GM23338 (cell line): Measurements from ENCODE around the gene TENT4A. TPM values are rescaled to one million over a fixed set of nuclear protein-coding genes. Genes with fewer than 3 reads are reported as not detected.
A peak's percentile ranks its signal among the peaks of the same experiment; 100 is the strongest.

Experiments used
- ATAC-seq: fragments of 200-7000 bp; cut with Tn5 transposase; 3 replicates; pipeline ENCODE4 v1.9.1; 2020
- DNase-seq: peaks from one replicate; pipeline ENCODE4 v3.0.0-alpha.2; 2015; ENCODE audit warnings: low spot score
- H2AFZ ChIP-seq: fragments of 200-600 bp; sonication (generic); 2 replicates; pipeline ENCODE4 v1.8.0; 2016; ENCODE audit warnings: antibody characterized with exemption, mild to moderate bottlenecking, moderate library complexity
- H3F3A ChIP-seq: fragments of 200-600 bp; sonication (generic); replicated peaks from 2 replicates; pipeline ENCODE4 v1.8.0; 2017; ENCODE audit warnings: antibody characterized with exemption, mixed run types, low read depth
- H3K27ac ChIP-seq: fragments of 200-600 bp; sonication (generic); 2 replicates; pipeline ENCODE4 v1.6.1; 2016; ENCODE audit warnings: low read depth
- H3K27me3 ChIP-seq: fragments of 200-600 bp; sonication (generic); 2 replicates; pipeline ENCODE4 v1.8.0; 2016; ENCODE audit warnings: mild to moderate bottlenecking, mixed run types, moderate library complexity; ENCODE audit not compliant: insufficient read depth
- H3K36me3 ChIP-seq: fragments of 200-600 bp; sonication (generic); 2 replicates; pipeline ENCODE4 v1.8.0; 2016; ENCODE audit warnings: mild to moderate bottlenecking; ENCODE audit not compliant: insufficient read depth
- H3K4me1 ChIP-seq: fragments of 200-600 bp; sonication (generic); 2 replicates; pipeline ENCODE4 v1.8.0; 2016; ENCODE audit warnings: mild to moderate bottlenecking, moderate library complexity; ENCODE audit not compliant: insufficient read depth
- H3K4me2 ChIP-seq: fragments of 200-600 bp; sonication (generic); 2 replicates; pipeline ENCODE4 v1.7.1; 2017; ENCODE audit warnings: mixed run types
- H3K4me3 ChIP-seq: fragments of 200-600 bp; sonication (generic); 2 replicates; pipeline ENCODE4 v1.6.1; 2016; ENCODE audit warnings: mixed run types
- H3K79me2 ChIP-seq: fragments of 200-600 bp; sonication (generic); replicated peaks from 2 replicates; pipeline ENCODE4 v1.8.0; 2017; ENCODE audit warnings: mild to moderate bottlenecking; ENCODE audit not compliant: insufficient read depth
- H3K9me2 ChIP-seq: fragments of 200-600 bp; sonication (generic); 2 replicates; pipeline ENCODE4 v1.8.0; 2017; ENCODE audit not compliant: insufficient read depth
- H4K20me1 ChIP-seq: fragments of 200-600 bp; sonication (generic); replicated peaks from 2 replicates; pipeline ENCODE4 v1.8.0; 2017; ENCODE audit warnings: mild to moderate bottlenecking; ENCODE audit not compliant: insufficient read depth
- H3K27ac Mint-ChIP-seq: 2 replicates; pipeline ENCODE4 v1.8.0; 2020; ENCODE audit warnings: inconsistent platforms, mild to moderate bottlenecking, moderate library complexity, mixed read lengths
- H3K27me3 Mint-ChIP-seq: 3 replicates; pipeline ENCODE4 v1.8.0; 2022; ENCODE audit warnings: low read depth, mild to moderate bottlenecking, moderate library complexity, mixed read lengths, inconsistent platforms; ENCODE audit not compliant: insufficient read depth, poor library complexity
- H3K36me3 Mint-ChIP-seq: 3 replicates; pipeline ENCODE4 v1.8.0; 2021; ENCODE audit warnings: low read depth, mild to moderate bottlenecking, inconsistent platforms, moderate library complexity, mixed read lengths
- H3K4me1 Mint-ChIP-seq: 3 replicates; pipeline ENCODE4 v1.8.0; 2020; ENCODE audit warnings: mild to moderate bottlenecking, inconsistent platforms, mixed read lengths
- H3K4me3 Mint-ChIP-seq: 3 replicates; pipeline ENCODE4 v1.8.0; 2021; ENCODE audit warnings: moderate library complexity, mild to moderate bottlenecking, inconsistent platforms, mixed read lengths
- H3K9me3 Mint-ChIP-seq: 3 replicates; pipeline ENCODE4 v1.8.0; 2020; ENCODE audit warnings: moderate library complexity, mild to moderate bottlenecking, inconsistent platforms, mixed read lengths
- CTCF ChIP-seq, 2 experiments: fragments of 200-600 bp in 1 of 2; sonication (generic) in 1 of 2; conservative IDR thresholded peaks; 2 replicates each; pipeline versions ENCODE4 v1.5.1 to v1.6.1; 2016 to 2017; ENCODE audit warnings: antibody characterized with exemption in 2 of 2, low read depth in 2 of 2, mild to moderate bottlenecking in 2 of 2, moderate library complexity in 1 of 2
- EZH2 ChIP-seq: fragments of 200-600 bp; sonication (generic); IDR thresholded peaks from one replicate; pipeline ENCODE4 v1.8.0; 2017; ENCODE audit warnings: antibody characterized with exemption, mild to moderate bottlenecking, low read depth; ENCODE audit not compliant: unreplicated experiment
- EZH2phosphoT487 ChIP-seq: fragments of 200-600 bp; sonication (generic); IDR thresholded peaks from one replicate; pipeline ENCODE4 v1.8.1; 2018; ENCODE audit warnings: antibody characterized with exemption; ENCODE audit not compliant: unreplicated experiment
- NANOG ChIP-seq: IDR thresholded peaks from 2 replicates; pipeline ENCODE4 v1.6.1; 2016; ENCODE audit warnings: antibody characterized with exemption, borderline replicate concordance
- STAT1 ChIP-seq: IDR thresholded peaks from one replicate; pipeline ENCODE4 v1.6.1; 2016; ENCODE audit warnings: antibody characterized with exemption; ENCODE audit not compliant: unreplicated experiment
- ZNF331 ChIP-seq: fragments of 250-450 bp; sonication (Bioruptor Pico); IDR thresholded peaks from 2 replicates; pipeline ENCODE4 v1.5.0; 2020; ENCODE audit warnings: low read depth, mild to moderate bottlenecking, moderate library complexity
- ZNF462 ChIP-seq: fragments of 250-450 bp; sonication (Bioruptor Pico); IDR thresholded peaks from 2 replicates; pipeline ENCODE4 v1.5.0; 2020; ENCODE audit warnings: mild to moderate bottlenecking, moderate library complexity
- polyA plus RNA-seq: library from polyadenylated mRNA; unstranded; fragments of >200 nt; fragmentation: Nextera tagmentation; extraction: Ambion mirVana; gene quantifications from 2 replicates; pipeline ENCODE4 v1.2.1, GENCODE V29; 2016
- total RNA-seq: library from RNA; depleted of rRNA; stranded (reverse); fragments of >200 nt; shearing (Covaris generic); gene quantifications from 2 replicates; pipeline ENCODE4 v1.2.3, GENCODE V29; 2014
- TF ChIP-seq, protein P1 (sequence below): IDR thresholded peaks from 2 replicates; pipeline ENCODE4 v1.6.1; 2016; ENCODE audit warnings: antibody characterized with exemption

TENT4A gene
- total and polyA plus RNA-seq, 2 experiments from 2014 or later, result 5.3 to 24.0 TPM

GRCh38 chr5:6681682-6682081 lies 31.6 kb upstream of the TENT4A start:
- peaks cover 6% of the 10 kb centered on the region; the same call in 1 of the 2 replicates for H3K9me2 ChIP-seq
- H3K27ac Mint-ChIP-seq, result no peak overlapping the region
- no peak overlapping the region for H3K4me3 ChIP-seq
- no peak overlapping the region for H3K27ac ChIP-seq
- H3K27me3 Mint-ChIP-seq, result peaks cover 5% of the 10 kb centered on the region
- ATAC-seq, result no peak
- H3K27me3 ChIP-seq, result no peaks in the 10 kb centered on the region
- peaks cover 3% of the 10 kb centered on the region; the same call in 2 of the 3 replicates for H3K9me3 Mint-ChIP-seq
- no peak for TF ChIP-seq EZH2phosphoT487
- no peaks in the 10 kb centered on the region; the same call in 2 of the 3 replicates for H3K36me3 Mint-ChIP-seq
- H3F3A ChIP-seq, result no peaks in the 10 kb centered on the region
- peaks cover 2% of the 10 kb centered on the region; the same call in 2 of the 3 replicates for H3K4me1 Mint-ChIP-seq
- no peaks in the 10 kb centered on the region for H3K36me3 ChIP-seq
- no peak overlapping the region for H3K4me2 ChIP-seq
- DNase-seq, result no peak
- H3K4me1 ChIP-seq, result no peaks in the 10 kb centered on the region
- no peak overlapping the region for H3K4me3 Mint-ChIP-seq
- H4K20me1 ChIP-seq, result no peaks in the 10 kb centered on the region; the same call in none of the 2 replicates
- no peak overlapping the region for H2AFZ ChIP-seq
- H3K79me2 ChIP-seq, result no peaks in the 10 kb centered on the region

DNA sequence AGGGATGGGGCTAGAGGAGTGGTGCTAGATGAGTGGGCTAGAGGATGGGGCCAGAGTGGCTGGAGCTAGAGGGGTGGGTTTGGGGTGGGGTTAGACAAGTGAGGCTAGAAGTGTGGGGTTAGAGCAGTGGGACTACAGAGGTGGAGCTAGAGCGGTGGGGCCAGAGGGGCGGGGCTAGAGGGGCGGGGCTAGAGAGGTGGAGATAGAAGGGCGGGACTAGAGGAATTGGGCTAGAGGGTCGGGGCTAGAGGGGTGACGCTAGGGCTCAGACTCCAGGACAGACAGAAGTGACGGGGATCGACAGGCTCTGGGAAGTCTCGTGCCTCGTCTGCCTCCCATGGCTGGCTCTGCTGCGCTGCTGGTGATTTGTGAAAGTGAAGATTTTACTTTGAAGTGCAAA lies 31.0 kb upstream of the TENT4A start:
- Mint-ChIP-seq H3K9me3 (no peaks in the 10 kb centered on the region), H3K4me1 (peaks cover 2% of the 10 kb centered on the region; the same call in 2 of the 3 replicates), H3K27me3 (peaks cover 7% of the 10 kb centered on the region), H3K36me3 (no peaks in the 10 kb centered on the region; the same call in 2 of the 3 replicates), H3K27ac (no peak overlapping the region), H3K4me3 (peak overlapping the region; percentile 39; the same call in 2 of the 3 replicates)
- no peaks in the 10 kb centered on the region for H3K79me2 ChIP-seq
- H4K20me1 ChIP-seq, result no peaks in the 10 kb centered on the region; the same call in none of the 2 replicates
- H3K27ac ChIP-seq, result no peak overlapping the region
- H3K27me3 ChIP-seq, result no peaks in the 10 kb centered on the region
- H3K36me3 ChIP-seq, result no peaks in the 10 kb centered on the region
- H3K4me3 ChIP-seq, result no peak overlapping the region
- no peak for TF ChIP-seq EZH2phosphoT487
- TF ChIP-seq ZNF462 (CRISPR knock-in tag), result no peak
- no peak for TF ChIP-seq NANOG
- TF ChIP-seq EZH2, result no peak
- TF ChIP-seq ZNF331 (CRISPR knock-in tag), result no peak
- TF ChIP-seq, protein P1, sequence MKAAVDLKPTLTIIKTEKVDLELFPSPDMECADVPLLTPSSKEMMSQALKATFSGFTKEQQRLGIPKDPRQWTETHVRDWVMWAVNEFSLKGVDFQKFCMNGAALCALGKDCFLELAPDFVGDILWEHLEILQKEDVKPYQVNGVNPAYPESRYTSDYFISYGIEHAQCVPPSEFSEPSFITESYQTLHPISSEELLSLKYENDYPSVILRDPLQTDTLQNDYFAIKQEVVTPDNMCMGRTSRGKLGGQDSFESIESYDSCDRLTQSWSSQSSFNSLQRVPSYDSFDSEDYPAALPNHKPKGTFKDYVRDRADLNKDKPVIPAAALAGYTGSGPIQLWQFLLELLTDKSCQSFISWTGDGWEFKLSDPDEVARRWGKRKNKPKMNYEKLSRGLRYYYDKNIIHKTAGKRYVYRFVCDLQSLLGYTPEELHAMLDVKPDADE, result no peak
- TF ChIP-seq CTCF (conservative IDR thresholded peaks at IDR 0.05; ENCODE audit: low read depth in 2 of 2), result no peak
- no peak for TF ChIP-seq STAT1
- ATAC-seq (peak; percentile 86), DNase-seq (peak; percentile 41)
- no peak overlapping the region for H3K4me2 ChIP-seq
- H3K4me1 ChIP-seq, result no peaks in the 10 kb centered on the region
- no peaks in the 10 kb centered on the region for H3F3A ChIP-seq
- H3K9me2 ChIP-seq, result peaks cover 6% of the 10 kb centered on the region; the same call in 1 of the 2 replicates
- no peak overlapping the region for H2AFZ ChIP-seq
